GM12891 (cell line): ENCODE data around the gene FXYD2.

Experiments
- POLR2A ChIP-seq: IDR thresholded peaks from 2 replicates; pipeline ENCODE4 v1.6.1; 2011; ENCODE audit warnings: low read depth, low read length, control low read depth
- TAF1 ChIP-seq: IDR thresholded peaks from 2 replicates; pipeline ENCODE4 v1.6.1; 2011; ENCODE audit warnings: low read depth, low read length, control low read depth

GRCh38 chr11:117833401-117833891 lies 8.9 kb upstream of the FXYD2 start:
- no peak for TF ChIP-seq POLR2A
- no peak for TF ChIP-seq TAF1
